ENCODE measurements around the gene PALM2AKAP2.

- TF ChIP-seq CTCF (IDR thresholded peaks at IDR 0.05) = no peak
- peak; percentile 62 for TF ChIP-seq POLR2A (IDR thresholded peaks at IDR 0.05)
Measured at GRCh38 chr9:109780453-109781033, 545 bp downstream of the PALM2AKAP2 start.
